Nephron (organoid): ENCODE measurements around the gene GTF2A1L.

ENCODE experiments used
- H3K27ac Mint-ChIP-seq, 3 experiments: 2 replicates each; pipeline ENCODE4 v1.8.0; 2020; ENCODE audit warnings: mixed read lengths in 3 of 3, mild to moderate bottlenecking in 2 of 3, moderate library complexity in 1 of 3
- H3K27me3 Mint-ChIP-seq: 2 replicates; pipeline ENCODE4 v1.8.0; 2021; ENCODE audit warnings: low read depth, mild to moderate bottlenecking, moderate library complexity, mixed read lengths
- H3K36me3 Mint-ChIP-seq: 2 replicates; pipeline ENCODE4 v1.8.0; 2020; ENCODE audit warnings: low read depth, mixed read lengths
- H3K4me1 Mint-ChIP-seq: 2 replicates; pipeline ENCODE4 v1.8.0; 2020; ENCODE audit warnings: mixed read lengths
- H3K4me3 Mint-ChIP-seq, 3 experiments: 2 replicates each; pipeline ENCODE4 v1.8.0; 2020; ENCODE audit warnings: mild to moderate bottlenecking in 3 of 3, mixed read lengths in 3 of 3, moderate library complexity in 2 of 3
- H3K9me3 Mint-ChIP-seq: 2 replicates; pipeline ENCODE4 v1.8.0; 2020; ENCODE audit warnings: mixed read lengths
- TF ChIP-seq, protein P1 (sequence below), 3 experiments: fragments of 200-600 bp; sonication (generic); IDR thresholded peaks; one replicate each; pipeline ENCODE4 v1.5.0; 2021; ENCODE audit warnings: antibody characterized with exemption in 3 of 3; ENCODE audit not compliant: unreplicated experiment in 3 of 3

The GTF2A1L gene

DNA sequence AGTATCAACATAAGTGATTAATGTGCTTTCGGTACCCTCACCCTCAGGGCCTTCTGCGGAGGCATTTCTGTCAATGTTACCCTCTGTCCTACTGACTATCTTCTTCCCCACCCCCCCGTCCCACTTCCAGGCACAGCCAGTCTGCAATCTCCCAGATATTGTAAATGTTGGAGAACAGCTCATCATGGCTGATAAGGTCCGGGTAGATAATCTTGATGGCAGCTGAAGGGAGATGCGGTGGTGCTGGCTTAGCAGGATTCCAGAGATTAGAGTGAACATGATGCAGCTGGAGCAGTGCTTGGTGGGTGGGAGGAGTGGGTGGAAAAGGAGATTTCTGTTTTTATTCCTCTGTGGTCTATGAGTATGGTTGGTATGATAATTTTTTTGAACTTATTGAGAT, 15.5 kb downstream of the GTF2A1L start:
- TF ChIP-seq, protein P1, sequence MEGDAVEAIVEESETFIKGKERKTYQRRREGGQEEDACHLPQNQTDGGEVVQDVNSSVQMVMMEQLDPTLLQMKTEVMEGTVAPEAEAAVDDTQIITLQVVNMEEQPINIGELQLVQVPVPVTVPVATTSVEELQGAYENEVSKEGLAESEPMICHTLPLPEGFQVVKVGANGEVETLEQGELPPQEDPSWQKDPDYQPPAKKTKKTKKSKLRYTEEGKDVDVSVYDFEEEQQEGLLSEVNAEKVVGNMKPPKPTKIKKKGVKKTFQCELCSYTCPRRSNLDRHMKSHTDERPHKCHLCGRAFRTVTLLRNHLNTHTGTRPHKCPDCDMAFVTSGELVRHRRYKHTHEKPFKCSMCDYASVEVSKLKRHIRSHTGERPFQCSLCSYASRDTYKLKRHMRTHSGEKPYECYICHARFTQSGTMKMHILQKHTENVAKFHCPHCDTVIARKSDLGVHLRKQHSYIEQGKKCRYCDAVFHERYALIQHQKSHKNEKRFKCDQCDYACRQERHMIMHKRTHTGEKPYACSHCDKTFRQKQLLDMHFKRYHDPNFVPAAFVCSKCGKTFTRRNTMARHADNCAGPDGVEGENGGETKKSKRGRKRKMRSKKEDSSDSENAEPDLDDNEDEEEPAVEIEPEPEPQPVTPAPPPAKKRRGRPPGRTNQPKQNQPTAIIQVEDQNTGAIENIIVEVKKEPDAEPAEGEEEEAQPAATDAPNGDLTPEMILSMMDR (IDR thresholded peaks at IDR 0.05; ENCODE audit: unreplicated experiment in 3 of 3): no peak
- H3K27ac Mint-ChIP-seq: no peak overlapping the region
- H3K4me3 Mint-ChIP-seq: no peak overlapping the region
- peaks cover 4% of the 10 kb centered on the region for H3K36me3 Mint-ChIP-seq
- no peaks in the 10 kb centered on the region for H3K4me1 Mint-ChIP-seq
- peaks cover 31% of the 10 kb centered on the region for H3K9me3 Mint-ChIP-seq
- H3K27me3 Mint-ChIP-seq: no peaks in the 10 kb centered on the region

DNA sequence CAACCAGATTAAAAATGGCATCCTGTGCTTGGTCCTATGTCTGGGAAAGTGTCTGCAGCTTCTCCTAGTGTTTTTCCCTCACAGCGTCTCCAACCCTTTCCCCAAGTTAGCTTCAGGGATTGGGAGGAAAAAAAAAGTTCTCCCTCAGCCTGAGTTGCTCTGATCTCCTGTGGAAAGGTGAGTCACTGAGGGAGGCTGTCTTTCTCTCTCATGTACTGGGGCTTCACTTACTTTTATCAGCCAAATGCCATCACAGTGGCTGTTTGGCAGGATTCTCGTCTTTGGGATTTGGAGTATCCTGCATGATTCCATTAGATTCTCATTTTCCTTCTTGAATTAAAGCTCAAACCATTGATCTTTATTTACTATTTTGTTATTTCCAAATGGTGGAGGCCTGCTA, 18.1 kb downstream of the GTF2A1L start:
- Mint-ChIP-seq H3K27ac (no peak overlapping the region), H3K4me1 (no peaks in the 10 kb centered on the region), H3K9me3 (peaks cover 35% of the 10 kb centered on the region), H3K27me3 (no peaks in the 10 kb centered on the region), H3K36me3 (peaks cover 4% of the 10 kb centered on the region), H3K4me3 (no peak overlapping the region)
- TF ChIP-seq, protein P1 (IDR thresholded peaks at IDR 0.05; ENCODE audit: unreplicated experiment in 3 of 3): no peak

DNA sequence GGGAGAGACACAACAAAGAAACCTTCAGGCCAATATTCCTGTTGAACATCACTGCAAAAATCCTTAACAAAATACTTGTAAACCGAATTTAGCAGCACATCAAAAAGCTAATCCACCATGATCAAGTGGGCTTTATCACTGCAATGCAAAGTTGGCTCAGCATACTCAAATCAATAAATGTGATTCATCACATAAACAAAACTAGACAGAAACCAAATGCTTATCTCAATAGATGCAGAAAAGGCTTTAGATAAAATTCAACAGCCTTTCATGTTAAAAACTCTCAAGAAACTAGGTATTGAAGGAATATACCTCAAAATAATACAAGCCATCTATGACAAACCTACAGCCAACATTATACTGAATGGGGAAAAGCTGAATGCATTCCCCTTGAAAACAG, 20.6 kb downstream of the GTF2A1L start:
- Mint-ChIP-seq H3K27ac (no peak overlapping the region), H3K36me3 (peaks cover 4% of the 10 kb centered on the region), H3K4me3 (no peak overlapping the region), H3K9me3 (peaks cover 22% of the 10 kb centered on the region), H3K4me1 (no peaks in the 10 kb centered on the region), H3K27me3 (no peaks in the 10 kb centered on the region)
- TF ChIP-seq, protein P1 (IDR thresholded peaks at IDR 0.05; ENCODE audit: unreplicated experiment in 3 of 3): no peak

DNA sequence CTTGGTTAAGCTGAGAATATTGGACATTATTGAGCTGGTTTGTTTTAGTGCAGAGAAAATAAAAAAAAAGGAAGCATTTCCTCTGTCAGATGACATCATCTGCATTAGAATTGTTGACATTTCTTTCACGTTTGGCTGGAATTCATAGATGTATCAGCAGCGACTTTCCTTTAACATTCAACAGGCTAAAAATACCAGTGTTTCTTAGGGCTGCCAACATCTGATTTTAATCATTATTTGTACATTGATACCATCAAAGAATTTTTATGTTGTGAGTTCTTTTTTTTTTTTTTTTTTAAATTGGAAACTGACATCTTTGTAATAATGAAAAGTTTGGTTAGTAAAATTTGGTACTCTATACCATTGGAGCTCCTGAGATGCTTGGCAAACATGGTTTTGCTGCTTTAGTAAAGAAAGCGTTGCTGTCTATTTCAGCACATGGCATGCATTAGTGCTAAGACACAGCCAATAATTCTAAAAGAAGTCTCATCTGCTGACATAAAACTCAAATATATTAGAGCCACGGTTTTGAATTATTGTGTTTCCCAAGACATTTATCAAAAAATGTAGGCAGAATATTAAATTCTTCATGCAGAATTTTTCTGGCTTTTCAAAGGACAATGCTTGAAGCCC, 33.6 kb downstream of the GTF2A1L start:
- Mint-ChIP-seq H3K9me3 (no peaks in the 10 kb centered on the region), H3K4me3 (no peak overlapping the region), H3K4me1 (peaks cover 6% of the 10 kb centered on the region), H3K27ac (peak overlapping the region in 1 of 3 experiments; percentile 29), H3K27me3 (no peaks in the 10 kb centered on the region), H3K36me3 (no peaks in the 10 kb centered on the region)
- TF ChIP-seq, protein P1 (IDR thresholded peaks at IDR 0.05; ENCODE audit: unreplicated experiment in 3 of 3): no peak

DNA sequence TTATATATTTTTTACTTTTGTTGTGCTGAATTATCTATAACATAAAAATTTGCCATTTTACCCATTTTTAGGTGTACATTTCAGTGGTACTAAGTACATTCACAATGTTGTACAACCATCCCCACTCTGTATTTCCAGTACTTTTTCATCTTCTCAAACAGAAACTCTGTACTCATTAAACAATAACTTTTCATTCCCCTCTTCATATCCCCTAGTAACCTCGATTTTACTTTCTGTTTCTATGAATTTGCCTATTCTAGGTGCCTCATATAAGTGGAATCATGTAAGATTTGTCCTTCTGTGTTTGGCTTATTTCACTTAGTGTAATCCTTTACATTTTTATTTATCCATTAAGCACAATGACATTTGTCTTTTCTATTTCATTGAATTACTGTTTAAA, 51.3 kb downstream of the GTF2A1L start:
- no peaks in the 10 kb centered on the region for H3K27me3 Mint-ChIP-seq
- TF ChIP-seq, protein P1 (IDR thresholded peaks at IDR 0.05; ENCODE audit: unreplicated experiment in 3 of 3): no peak
- no peak overlapping the region for H3K4me3 Mint-ChIP-seq
- H3K4me1 Mint-ChIP-seq: no peaks in the 10 kb centered on the region
- H3K36me3 Mint-ChIP-seq: peaks cover 13% of the 10 kb centered on the region
- no peak overlapping the region for H3K27ac Mint-ChIP-seq
- H3K9me3 Mint-ChIP-seq: peaks cover 15% of the 10 kb centered on the region

DNA sequence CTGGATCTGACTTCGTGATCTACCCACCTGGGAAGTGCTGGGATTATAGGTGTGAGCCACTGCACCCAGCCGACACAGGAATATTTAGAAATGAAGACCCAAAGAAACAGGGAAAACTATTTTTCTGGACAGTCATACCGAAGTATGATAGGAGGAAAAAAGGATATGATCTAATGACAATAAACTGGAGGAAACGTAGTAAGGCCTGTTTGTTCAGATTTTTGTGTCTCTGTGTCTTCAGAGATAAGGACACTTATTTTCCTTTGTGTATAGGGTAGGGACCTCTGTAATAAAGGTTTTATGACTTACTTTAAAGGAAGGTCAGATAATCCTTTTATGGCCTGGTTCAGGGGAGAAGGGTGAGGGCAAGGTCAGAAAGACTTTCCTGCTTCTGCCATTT, 55.9 kb downstream of the GTF2A1L start:
- Mint-ChIP-seq H3K27ac (no peak overlapping the region), H3K9me3 (peaks cover 11% of the 10 kb centered on the region), H3K27me3 (no peaks in the 10 kb centered on the region), H3K36me3 (peaks cover 13% of the 10 kb centered on the region), H3K4me3 (no peak overlapping the region), H3K4me1 (peaks cover 7% of the 10 kb centered on the region)
- TF ChIP-seq, protein P1 (IDR thresholded peaks at IDR 0.05; ENCODE audit: unreplicated experiment in 3 of 3): no peak
